PC-3 (cell line): ENCODE measurements around the gene CSNK1D. TPM values are rescaled to one million over a fixed set of nuclear protein-coding genes. Genes with fewer than 3 reads are reported as not detected.

Source experiments
- ATAC-seq: fragments of 200-7000 bp; cut with Tn5 transposase; 2 replicates; pipeline ENCODE4 v1.9.1; 2020; ENCODE audit warnings: mild to moderate bottlenecking, moderate library complexity
- BruUV-seq: library from RNA; stranded (reverse); fragments of 400-500 nt; replicated peaks from 2 replicates; lab custom pipeline; 2021; lab: Mats Ljungman, UMichigan
- CTCF ChIA-PET: fragments of 300-600 bp; sonication (Branson Sonifier 250); formaldehyde crosslinking; loops from one replicate; lab custom pipeline; 2022; ENCODE audit warnings: antibody characterized with exemption; lab: Charles Lee
- POLR2A ChIA-PET: fragments of 300-600 bp; sonication (Branson Sonifier 250); formaldehyde crosslinking; loops from one replicate; lab custom pipeline; 2022; ENCODE audit warnings: antibody characterized with exemption; ENCODE audit not compliant: unreplicated experiment; lab: Charles Lee
- DNase-seq: peaks from one replicate; pipeline ENCODE4 v3.0.0-alpha.2; 2015
- H2AFZ ChIP-seq: fragments of 300-600 bp; sonication (generic); 2 replicates; pipeline ENCODE4 v1.6.0; 2016; ENCODE audit warnings: antibody characterized with exemption, low read length
- H3F3A ChIP-seq: fragments of 300-600 bp; sonication (generic); one replicate; pipeline ENCODE4 v1.6.0; 2017; ENCODE audit warnings: antibody characterized with exemption, low read length, control low read depth, mild to moderate bottlenecking; ENCODE audit not compliant: unreplicated experiment
- H3K27ac ChIP-seq: fragments of 300-600 bp; sonication (generic); 2 replicates; pipeline ENCODE4 v1.5.1; 2016; ENCODE audit warnings: mild to moderate bottlenecking, low read length
- H3K27me3 ChIP-seq: fragments of 300-600 bp; sonication (generic); 2 replicates; pipeline ENCODE4 v1.6.1; 2016; ENCODE audit warnings: low read length, mixed read lengths
- H3K36me3 ChIP-seq: fragments of 300-600 bp; sonication (generic); 2 replicates; pipeline ENCODE4 v1.6.1; 2016; ENCODE audit warnings: low read depth, mixed run types, low read length, mixed read lengths
- H3K4me1 ChIP-seq: fragments of 300-600 bp; sonication (generic); 2 replicates; pipeline ENCODE4 v1.5.1; 2016; ENCODE audit warnings: low read length; ENCODE audit not compliant: insufficient read depth
- H3K4me2 ChIP-seq: fragments of 300-600 bp; sonication (generic); 2 replicates; pipeline ENCODE4 v1.6.0; 2016; ENCODE audit warnings: low read length
- H3K4me3 ChIP-seq: fragments of 300-600 bp; sonication (generic); 2 replicates; pipeline ENCODE4 v1.5.1; 2016; ENCODE audit warnings: mild to moderate bottlenecking, low read length, mixed read lengths
- H3K79me2 ChIP-seq: fragments of 300-600 bp; sonication (generic); 2 replicates; pipeline ENCODE4 v1.6.1; 2017; ENCODE audit warnings: low read length, mixed read lengths
- H3K9ac ChIP-seq: fragments of 300-600 bp; sonication (generic); 2 replicates; pipeline ENCODE4 v1.6.0; 2016; ENCODE audit warnings: mild to moderate bottlenecking, low read length
- H3K9me2 ChIP-seq: fragments of 300-600 bp; sonication (generic); replicated peaks from 2 replicates; pipeline ENCODE4 v1.6.1; 2016; ENCODE audit warnings: mixed run types, low read length, mixed read lengths
- H3K9me3 ChIP-seq: fragments of 300-600 bp; sonication (generic); 2 replicates; pipeline ENCODE4 v1.6.1; 2016; ENCODE audit warnings: low read length, mixed read lengths
- H4K20me1 ChIP-seq: fragments of 300-600 bp; sonication (generic); 2 replicates; pipeline ENCODE4 v1.6.1; 2016; ENCODE audit warnings: low read length, mixed read lengths
- CTCF ChIP-seq: fragments of 300-600 bp; sonication (generic); conservative IDR thresholded peaks from 2 replicates; pipeline ENCODE4 v1.5.1; 2017; ENCODE audit warnings: antibody characterized with exemption, low read depth, mild to moderate bottlenecking, low read length
- EZH2 ChIP-seq: fragments of 300-600 bp; sonication (generic); IDR thresholded peaks from one replicate; pipeline ENCODE4 v1.6.1; 2017; ENCODE audit warnings: antibody characterized with exemption, mild to moderate bottlenecking, low read length; ENCODE audit not compliant: unreplicated experiment
- EZH2phosphoT487 ChIP-seq: fragments of 300-600 bp; sonication (generic); IDR thresholded peaks from 2 replicates; pipeline ENCODE4 v1.6.1; 2018; ENCODE audit warnings: mild to moderate bottlenecking, antibody characterized with exemption, low read length, borderline replicate concordance
- intact Hi-C: fragments of 100-400 bp; cut with micrococcal nuclease; formaldehyde crosslinking; loops from 2 replicates; pipeline ENCODE4 v1.9.0; 2023
- total RNA-seq: library from RNA; depleted of rRNA; stranded (reverse); fragments of >200 nt; gene quantifications from 2 replicates; pipeline ENCODE4 v1.2.3, GENCODE V29; 2014

The CSNK1D gene
- total RNA-seq, 1 experiment from 2014 or later = 58.6 TPM

DNA sequence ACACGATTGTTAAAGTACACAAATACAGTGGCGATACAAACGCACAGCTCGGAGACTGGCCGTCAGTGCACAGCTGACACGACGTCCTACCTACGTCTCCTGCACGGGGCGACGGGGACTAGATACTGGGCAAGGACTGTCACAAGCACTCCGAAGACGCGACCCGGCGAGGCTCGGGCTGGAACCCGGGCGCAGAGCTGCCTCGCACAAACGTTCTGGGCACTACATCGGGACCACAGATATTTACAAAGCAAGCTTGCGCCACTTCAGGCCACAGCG, 30.9 kb downstream of the CSNK1D start:
- Histone ChIP-seq H3K79me2 (peaks cover 30% of the 10 kb centered on the region), H3K9ac (no peak overlapping the region), H3F3A (peaks cover 68% of the 10 kb centered on the region), H3K4me1 (peaks cover 55% of the 10 kb centered on the region), H3K36me3 (peaks cover 42% of the 10 kb centered on the region), H3K9me2 (no peaks in the 10 kb centered on the region), H4K20me1 (peaks cover 32% of the 10 kb centered on the region), H2AFZ (no peak overlapping the region), H3K27ac (no peak overlapping the region), H3K27me3 (no peaks in the 10 kb centered on the region), H3K4me3 (no peak overlapping the region), H3K4me2 (no peak overlapping the region), H3K9me3 (no peaks in the 10 kb centered on the region)
- DNase-seq (no peak), ATAC-seq (no peak)
- POLR2A ChIA-PET = interaction anchor here (0.6 kb wide), 1 partner anchor 55 kb away, joined by 3 read pairs; no protein-coding TSS in a partner anchor
- CTCF ChIA-PET = interaction anchor here (0.6 to 1.8 kb wide), 3 partner anchors 36 to 212 kb away, joined by 3 to 5 read pairs (median 3); no protein-coding TSS in a partner anchor
- intact Hi-C loops = loop anchor here (5.0 to 10.0 kb wide), 2 partner anchors 35 to 212 kb away; partner anchors contain the start of genes CYBC1 and NARF
- TF ChIP-seq EZH2 (no peak), EZH2phosphoT487 (no peak), CTCF (no peak)
- BruUV-seq = no TSS peak

GRCh38 chr17:82241926-82242697, 31.4 kb downstream of the CSNK1D start:
- no TSS peak for BruUV-seq
- Histone ChIP-seq H3K4me1 (peaks cover 49% of the 10 kb centered on the region), H3K9me3 (no peaks in the 10 kb centered on the region), H3K4me2 (no peak overlapping the region), H3F3A (peaks cover 63% of the 10 kb centered on the region), H3K36me3 (peaks cover 38% of the 10 kb centered on the region), H2AFZ (no peak overlapping the region), H3K4me3 (no peak overlapping the region), H3K9me2 (no peaks in the 10 kb centered on the region), H3K27me3 (no peaks in the 10 kb centered on the region), H4K20me1 (peaks cover 34% of the 10 kb centered on the region), H3K79me2 (peaks cover 36% of the 10 kb centered on the region), H3K27ac (peak overlapping the region; percentile 68), H3K9ac (no peak overlapping the region)
- intact Hi-C loops = loop anchor here (5.0 to 10.0 kb wide), 2 partner anchors 35 to 213 kb away; partner anchors contain the start of genes CYBC1 and NARF
- no peak for TF ChIP-seq CTCF
- no peak for TF ChIP-seq EZH2phosphoT487
- TF ChIP-seq EZH2 = no peak
- DNase-seq (peak; percentile 31), ATAC-seq (no peak)
- CTCF ChIA-PET = interaction anchor here (0.6 to 1.8 kb wide), 5 partner anchors 36 to 211 kb away, joined by 3 to 5 read pairs (median 3); partner anchors contain the start of gene DCXR
- POLR2A ChIA-PET = interaction anchor here (0.6 kb wide), 3 partner anchors 36 to 162 kb away, joined by 3 to 8 read pairs (median 4); no protein-coding TSS in a partner anchor
